K562 (cell line): Measurements from ENCODE around the gene ABHD12. TPM values are rescaled to one million over a fixed set of nuclear protein-coding genes. Genes with fewer than 3 reads are reported as not detected.

ENCODE experiments used
- CBX8 ChIP-seq: fragments of 200-600 bp; sonication (generic); IDR thresholded peaks from 2 replicates; pipeline ENCODE4 v1.6.1; 2012; ENCODE audit warnings: borderline replicate concordance, mixed run types, low read depth, mild to moderate bottlenecking, moderate library complexity, mixed read lengths, low read length, control low read depth, inconsistent platforms; ENCODE audit not compliant: poor library complexity, severe bottlenecking; ENCODE audit errors: extremely low read depth
- ETV5 ChIP-seq: sonication (generic); formaldehyde crosslinking; IDR thresholded peaks from 2 replicates; pipeline ENCODE4 v1.4.0; 2020; ENCODE audit warnings: low read depth, mild to moderate bottlenecking, missing genetic modification reagents
- HOXB6 ChIP-seq: fragments of 250-450 bp; sonication (Bioruptor Pico); IDR thresholded peaks from 2 replicates; pipeline ENCODE4 v1.5.1; 2022; ENCODE audit warnings: mild to moderate bottlenecking, borderline replicate concordance
- JUND ChIP-seq, 2 experiments: IDR thresholded peaks; 2 replicates in 1 of 2; 3 replicates in 1 of 2; pipeline ENCODE4 v1.6.1; 2011; ENCODE audit warnings: borderline replicate concordance in 2 of 2, low read depth in 2 of 2, low read length in 2 of 2, improper control_type of control experiment in 1 of 2, missing biosample characterization in 1 of 2, missing genetic modification characterization in 1 of 2, missing genetic modification reagents in 1 of 2
- MTA1 ChIP-seq: fragments of 450-650 bp; IDR thresholded peaks from 2 replicates; pipeline ENCODE4 v1.6.1; 2017; ENCODE audit warnings: borderline replicate concordance
- MXD1 ChIP-seq: fragments of 250-450 bp; sonication (Bioruptor Pico); IDR thresholded peaks from 2 replicates; pipeline ENCODE4 v1.8.0; 2021; ENCODE audit warnings: borderline replicate concordance, mild to moderate bottlenecking, moderate library complexity; ENCODE audit not compliant: poor library complexity, severe bottlenecking
- MYC ChIP-seq, 2 experiments: fragments of 250-450 bp in 1 of 2; sonication (Bioruptor Pico) in 1 of 2; IDR thresholded peaks; 2 replicates each; pipeline versions ENCODE4 v1.5.1 to v1.6.1; 2012 to 2021; ENCODE audit warnings: low read depth in 2 of 2, borderline replicate concordance in 1 of 2, improper control_type of control experiment in 1 of 2, low read length in 1 of 2, mild to moderate bottlenecking in 1 of 2, moderate library complexity in 1 of 2
- SAP30 ChIP-seq: fragments of 200-600 bp; sonication (generic); IDR thresholded peaks from 2 replicates; pipeline ENCODE4 v1.6.1; 2012; ENCODE audit warnings: borderline replicate concordance, low read depth, mild to moderate bottlenecking, moderate library complexity, low read length, control low read depth, inconsistent platforms; ENCODE audit not compliant: insufficient read depth, poor library complexity, severe bottlenecking
- TARDBP ChIP-seq: fragments of 450-650 bp; IDR thresholded peaks from 2 replicates; pipeline ENCODE4 v1.6.1; 2016
- ZFX ChIP-seq: sonication (generic); formaldehyde crosslinking; IDR thresholded peaks from 2 replicates; pipeline ENCODE4 v1.8.0; 2022; ENCODE audit warnings: mild to moderate bottlenecking, missing genetic modification reagents, moderate library complexity
- ZNF124 ChIP-seq: sonication (generic); formaldehyde crosslinking; IDR thresholded peaks from 2 replicates; pipeline ENCODE4 v1.8.1; 2022; ENCODE audit warnings: missing genetic modification reagents
- ZNF57 ChIP-seq: fragments of 450-650 bp; formaldehyde crosslinking; IDR thresholded peaks from 2 replicates; pipeline ENCODE4 v1.4.0; 2020; ENCODE audit warnings: mild to moderate bottlenecking, moderate library complexity
- polyA plus RNA-seq, 8 experiments: library from polyadenylated mRNA; depleted of rRNA in 4 of 8; stranded (reverse) in 5 of 8; unstranded in 3 of 8; fragments of >200 nt; fragmentation: Nextera tagmentation in 2 of 8; fragmentation: Illumina TruSeq in 1 of 8; extraction: Ambion mirVana in 2 of 8; extraction: Trizol in 1 of 8; gene quantifications; 2 replicates each; pipeline versions ENCODE4 v1.2.1 to v1.2.3, GENCODE V29; 2011 to 2014; ENCODE audit warnings: inconsistent platforms in 1 of 8, missing spikeins in 1 of 8
- total RNA-seq, 7 experiments: library from RNA; depleted of rRNA in 6 of 7; stranded (reverse); fragments of >200 nt in 6 of 7; fragmentation: Illumina TruSeq in 2 of 7; extraction: Trizol in 2 of 7; gene quantifications; 2 replicates each; pipeline versions ENCODE4 v1.2.1 to v1.2.3, GENCODE V29; 2011 to 2021; ENCODE audit warnings: low replicate concordance in 1 of 7
- TF ChIP-seq, protein P1 (sequence below): fragments of 200-600 bp; sonication (generic); IDR thresholded peaks from one replicate; pipeline ENCODE4 v1.6.1; 2012; ENCODE audit warnings: mild to moderate bottlenecking, low read depth, low read length, inconsistent platforms

The ABHD12 gene
- total and polyA plus RNA-seq, 9 of the 15 experiments (the other 6 are each of a cell fraction or from before 2014, with no cell fraction given), result 0.65 to 15.6 (median 9.1) TPM

GRCh38 chr20:25407311-25408169 is 16.9 kb upstream of the ABHD12 start, which contains the start of gene GINS1 (continued):
- TF ChIP-seq, protein P1, sequence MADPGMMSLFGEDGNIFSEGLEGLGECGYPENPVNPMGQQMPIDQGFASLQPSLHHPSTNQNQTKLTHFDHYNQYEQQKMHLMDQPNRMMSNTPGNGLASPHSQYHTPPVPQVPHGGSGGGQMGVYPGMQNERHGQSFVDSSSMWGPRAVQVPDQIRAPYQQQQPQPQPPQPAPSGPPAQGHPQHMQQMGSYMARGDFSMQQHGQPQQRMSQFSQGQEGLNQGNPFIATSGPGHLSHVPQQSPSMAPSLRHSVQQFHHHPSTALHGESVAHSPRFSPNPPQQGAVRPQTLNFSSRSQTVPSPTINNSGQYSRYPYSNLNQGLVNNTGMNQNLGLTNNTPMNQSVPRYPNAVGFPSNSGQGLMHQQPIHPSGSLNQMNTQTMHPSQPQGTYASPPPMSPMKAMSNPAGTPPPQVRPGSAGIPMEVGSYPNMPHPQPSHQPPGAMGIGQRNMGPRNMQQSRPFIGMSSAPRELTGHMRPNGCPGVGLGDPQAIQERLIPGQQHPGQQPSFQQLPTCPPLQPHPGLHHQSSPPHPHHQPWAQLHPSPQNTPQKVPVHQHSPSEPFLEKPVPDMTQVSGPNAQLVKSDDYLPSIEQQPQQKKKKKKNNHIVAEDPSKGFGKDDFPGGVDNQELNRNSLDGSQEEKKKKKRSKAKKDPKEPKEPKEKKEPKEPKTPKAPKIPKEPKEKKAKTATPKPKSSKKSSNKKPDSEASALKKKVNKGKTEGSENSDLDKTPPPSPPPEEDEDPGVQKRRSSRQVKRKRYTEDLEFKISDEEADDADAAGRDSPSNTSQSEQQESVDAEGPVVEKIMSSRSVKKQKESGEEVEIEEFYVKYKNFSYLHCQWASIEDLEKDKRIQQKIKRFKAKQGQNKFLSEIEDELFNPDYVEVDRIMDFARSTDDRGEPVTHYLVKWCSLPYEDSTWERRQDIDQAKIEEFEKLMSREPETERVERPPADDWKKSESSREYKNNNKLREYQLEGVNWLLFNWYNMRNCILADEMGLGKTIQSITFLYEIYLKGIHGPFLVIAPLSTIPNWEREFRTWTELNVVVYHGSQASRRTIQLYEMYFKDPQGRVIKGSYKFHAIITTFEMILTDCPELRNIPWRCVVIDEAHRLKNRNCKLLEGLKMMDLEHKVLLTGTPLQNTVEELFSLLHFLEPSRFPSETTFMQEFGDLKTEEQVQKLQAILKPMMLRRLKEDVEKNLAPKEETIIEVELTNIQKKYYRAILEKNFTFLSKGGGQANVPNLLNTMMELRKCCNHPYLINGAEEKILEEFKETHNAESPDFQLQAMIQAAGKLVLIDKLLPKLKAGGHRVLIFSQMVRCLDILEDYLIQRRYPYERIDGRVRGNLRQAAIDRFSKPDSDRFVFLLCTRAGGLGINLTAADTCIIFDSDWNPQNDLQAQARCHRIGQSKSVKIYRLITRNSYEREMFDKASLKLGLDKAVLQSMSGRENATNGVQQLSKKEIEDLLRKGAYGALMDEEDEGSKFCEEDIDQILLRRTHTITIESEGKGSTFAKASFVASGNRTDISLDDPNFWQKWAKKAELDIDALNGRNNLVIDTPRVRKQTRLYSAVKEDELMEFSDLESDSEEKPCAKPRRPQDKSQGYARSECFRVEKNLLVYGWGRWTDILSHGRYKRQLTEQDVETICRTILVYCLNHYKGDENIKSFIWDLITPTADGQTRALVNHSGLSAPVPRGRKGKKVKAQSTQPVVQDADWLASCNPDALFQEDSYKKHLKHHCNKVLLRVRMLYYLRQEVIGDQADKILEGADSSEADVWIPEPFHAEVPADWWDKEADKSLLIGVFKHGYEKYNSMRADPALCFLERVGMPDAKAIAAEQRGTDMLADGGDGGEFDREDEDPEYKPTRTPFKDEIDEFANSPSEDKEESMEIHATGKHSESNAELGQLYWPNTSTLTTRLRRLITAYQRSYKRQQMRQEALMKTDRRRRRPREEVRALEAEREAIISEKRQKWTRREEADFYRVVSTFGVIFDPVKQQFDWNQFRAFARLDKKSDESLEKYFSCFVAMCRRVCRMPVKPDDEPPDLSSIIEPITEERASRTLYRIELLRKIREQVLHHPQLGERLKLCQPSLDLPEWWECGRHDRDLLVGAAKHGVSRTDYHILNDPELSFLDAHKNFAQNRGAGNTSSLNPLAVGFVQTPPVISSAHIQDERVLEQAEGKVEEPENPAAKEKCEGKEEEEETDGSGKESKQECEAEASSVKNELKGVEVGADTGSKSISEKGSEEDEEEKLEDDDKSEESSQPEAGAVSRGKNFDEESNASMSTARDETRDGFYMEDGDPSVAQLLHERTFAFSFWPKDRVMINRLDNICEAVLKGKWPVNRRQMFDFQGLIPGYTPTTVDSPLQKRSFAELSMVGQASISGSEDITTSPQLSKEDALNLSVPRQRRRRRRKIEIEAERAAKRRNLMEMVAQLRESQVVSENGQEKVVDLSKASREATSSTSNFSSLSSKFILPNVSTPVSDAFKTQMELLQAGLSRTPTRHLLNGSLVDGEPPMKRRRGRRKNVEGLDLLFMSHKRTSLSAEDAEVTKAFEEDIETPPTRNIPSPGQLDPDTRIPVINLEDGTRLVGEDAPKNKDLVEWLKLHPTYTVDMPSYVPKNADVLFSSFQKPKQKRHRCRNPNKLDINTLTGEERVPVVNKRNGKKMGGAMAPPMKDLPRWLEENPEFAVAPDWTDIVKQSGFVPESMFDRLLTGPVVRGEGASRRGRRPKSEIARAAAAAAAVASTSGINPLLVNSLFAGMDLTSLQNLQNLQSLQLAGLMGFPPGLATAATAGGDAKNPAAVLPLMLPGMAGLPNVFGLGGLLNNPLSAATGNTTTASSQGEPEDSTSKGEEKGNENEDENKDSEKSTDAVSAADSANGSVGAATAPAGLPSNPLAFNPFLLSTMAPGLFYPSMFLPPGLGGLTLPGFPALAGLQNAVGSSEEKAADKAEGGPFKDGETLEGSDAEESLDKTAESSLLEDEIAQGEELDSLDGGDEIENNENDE, result no peak
- no peak for TF ChIP-seq TARDBP
- TF ChIP-seq HOXB6 (CRISPR knock-in tag), result no peak
- TF ChIP-seq ETV5 (CRISPR knock-in tag), result no peak; the same call in 1 of the 2 replicates
- TF ChIP-seq MXD1, result no peak
- TF ChIP-seq JUND (IDR thresholded peaks at IDR 0.05; ENCODE audit: borderline replicate concordance, low read depth, low read length), result no peak
- no peak; the same call in 2 of the 3 replicates for TF ChIP-seq JUND (tag; IDR thresholded peaks at IDR 0.05; ENCODE audit: borderline replicate concordance, low read depth, low read length)
- TF ChIP-seq MYC (IDR thresholded peaks at IDR 0.05; ENCODE audit: low read depth, low read length), result peak; percentile 30; the same call in 1 of the 2 replicates
- TF ChIP-seq MYC (CRISPR knock-in tag; IDR thresholded peaks at IDR 0.05; ENCODE audit: borderline replicate concordance, low read depth), result no peak
- TF ChIP-seq MTA1, result no peak
- no peak for TF ChIP-seq ZNF124 (CRISPR knock-in tag)
- TF ChIP-seq ZNF57 (CRISPR knock-in tag), result no peak
- TF ChIP-seq CBX8, result no peak
- TF ChIP-seq ZFX (CRISPR knock-in tag), result peak; percentile 72
- TF ChIP-seq SAP30, result peak; percentile 48
